ENCODE data around the gene SH3PXD2B. TPM values are rescaled to one million over a fixed set of nuclear protein-coding genes. Genes with fewer than 3 reads are reported as not detected.
A peak's percentile ranks its signal among the peaks of the same experiment; 100 is the strongest.

SH3PXD2B gene
- total RNA-seq, 1 donor from 2014 or later = 62.4 TPM

DNA sequence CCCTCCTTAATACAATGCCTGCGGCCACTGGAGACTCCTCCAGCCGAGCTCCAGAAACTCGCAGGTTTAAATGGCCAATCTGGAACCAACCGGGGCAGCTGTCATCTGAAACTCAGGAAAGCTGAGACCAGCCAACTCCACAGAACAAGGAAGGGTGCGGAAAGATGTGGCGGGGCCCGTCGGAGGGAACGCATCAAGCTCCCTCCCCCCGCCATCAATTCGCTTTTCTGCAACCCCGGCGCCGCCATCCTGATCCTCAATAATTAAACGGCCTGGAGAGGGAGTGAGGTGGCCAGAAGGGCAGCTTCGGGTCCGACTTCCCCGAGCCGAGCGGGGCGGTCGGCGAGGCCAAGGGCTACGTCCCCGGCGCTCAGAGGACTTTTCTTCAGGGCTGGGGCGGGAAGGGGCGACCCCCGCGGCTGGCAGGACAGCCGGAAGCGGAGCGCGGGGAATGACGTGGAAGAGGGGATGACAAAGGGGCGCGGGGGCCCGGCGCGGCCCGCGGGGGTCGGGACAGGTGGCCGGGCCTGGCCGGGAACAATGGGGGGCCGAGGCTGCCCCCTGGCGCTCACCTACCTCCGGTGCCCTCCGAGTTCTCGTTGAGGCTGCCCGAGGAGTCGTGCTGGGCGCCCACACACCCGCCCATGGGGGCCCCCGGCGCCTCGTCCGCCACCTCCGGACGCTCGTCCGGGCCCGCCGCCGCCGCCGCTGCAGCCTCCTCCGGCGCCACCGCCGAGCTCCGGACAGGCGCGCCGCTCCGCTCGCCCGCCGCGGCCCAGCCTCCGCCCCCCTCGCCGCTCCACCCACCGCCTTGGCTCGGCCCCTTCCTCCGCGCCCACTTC is 171.1 kb downstream of the SH3PXD2B start, which contains the start of gene UBTD2:
TSS of gene UBTD2 (minus strand) at position 745 of the 842 bp plus-strand sequence. CDS start at position 646, 99 bp downstream.
- no peak for DNase-seq (ENCODE audit: low read depth)
- H3K36me3 ChIP-seq (ENCODE audit: control insufficient read depth, insufficient read depth, low read length) = no peaks in the 10 kb centered on the region
- peak; percentile 35 for TF ChIP-seq CTCF (IDR thresholded peaks at IDR 0.05; ENCODE audit: insufficient read depth, low read length, poor library complexity, severe bottlenecking)

DNA sequence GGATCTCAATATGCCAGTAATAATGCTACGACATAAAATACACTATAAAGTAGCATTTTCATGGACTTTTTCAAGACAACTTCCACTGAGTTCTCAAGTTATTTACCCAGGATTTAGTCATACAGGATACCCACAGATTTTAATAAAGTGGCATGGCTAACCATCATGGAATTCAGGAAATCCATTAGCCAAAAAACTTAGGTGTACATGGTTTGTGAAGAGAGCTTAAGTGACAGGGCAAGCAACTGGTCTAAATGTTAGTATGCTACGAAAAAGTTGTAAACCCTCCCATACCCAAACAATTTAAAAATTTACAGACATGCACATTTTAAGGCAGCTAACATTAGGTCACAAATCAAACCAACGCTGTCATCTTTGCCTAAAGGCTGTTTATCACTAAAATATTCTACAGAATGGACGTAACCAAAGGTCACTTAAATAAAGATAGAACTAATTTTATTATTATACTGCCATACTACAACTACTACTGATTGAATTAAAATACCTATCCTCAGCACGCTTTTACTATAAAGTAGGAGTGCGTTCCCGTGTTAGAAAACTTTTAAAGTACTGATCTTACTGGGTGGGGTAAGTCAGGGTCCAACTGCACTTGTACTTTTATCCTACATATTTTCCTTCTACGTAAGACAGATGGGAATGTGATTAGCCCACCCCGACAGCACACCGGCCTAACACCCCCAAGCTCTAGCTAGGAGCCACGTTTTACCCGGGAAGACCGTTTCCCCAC is 171.9 kb downstream of the SH3PXD2B start:
- no peak for TF ChIP-seq CTCF (IDR thresholded peaks at IDR 0.05; ENCODE audit: insufficient read depth, low read length, poor library complexity, severe bottlenecking)
- DNase-seq (ENCODE audit: low read depth) = no peak
- Histone ChIP-seq H3K27me3 (ENCODE audit: control insufficient read depth, insufficient read depth, low read length) (no peaks in the 10 kb centered on the region), H3K4me3 (ENCODE audit: low read depth, low read length) (peak overlapping the region; percentile 50), H3K36me3 (ENCODE audit: control insufficient read depth, insufficient read depth, low read length) (no peaks in the 10 kb centered on the region)

More for the DNA sequence above, 171.1 kb downstream of the SH3PXD2B start, which contains the start of gene UBTD2:
- no peaks in the 10 kb centered on the region for H3K27me3 ChIP-seq (ENCODE audit: control insufficient read depth, insufficient read depth, low read length)
- H3K4me3 ChIP-seq (ENCODE audit: low read depth, low read length) = peak within 1 kb of the TSS; percentile 50

DNA sequence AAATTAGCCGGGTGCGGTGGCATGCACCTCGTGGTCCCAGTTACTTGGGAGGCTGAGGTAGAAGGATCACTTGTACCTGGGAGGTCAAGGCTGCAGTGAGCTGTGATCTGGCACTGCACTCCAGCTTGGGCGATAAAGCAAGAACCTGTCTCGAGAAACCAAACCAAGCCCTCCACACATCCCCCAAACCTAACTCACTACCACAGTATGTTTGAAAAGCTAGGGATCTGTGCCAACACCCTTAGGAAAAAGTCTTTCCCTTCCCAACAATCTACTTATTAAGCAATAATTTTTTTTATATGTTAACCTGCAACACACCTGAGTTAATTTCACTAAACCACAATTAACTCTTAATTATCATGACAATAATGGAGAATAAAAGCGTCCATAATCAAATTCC is 173.0 kb downstream of the SH3PXD2B start:
- H3K4me3 ChIP-seq (ENCODE audit: low read depth, low read length) = peak overlapping the region; percentile 50
- H3K36me3 ChIP-seq (ENCODE audit: control insufficient read depth, insufficient read depth, low read length) = no peaks in the 10 kb centered on the region
- no peak for TF ChIP-seq CTCF (IDR thresholded peaks at IDR 0.05; ENCODE audit: insufficient read depth, low read length, poor library complexity, severe bottlenecking)
- no peak for DNase-seq (ENCODE audit: low read depth)
- H3K27me3 ChIP-seq (ENCODE audit: control insufficient read depth, insufficient read depth, low read length) = no peaks in the 10 kb centered on the region

- no peak for TF ChIP-seq CTCF (IDR thresholded peaks at IDR 0.05; ENCODE audit: insufficient read depth, low read length, poor library complexity, severe bottlenecking)
- H3K36me3 ChIP-seq (ENCODE audit: control insufficient read depth, insufficient read depth, low read length) = no peaks in the 10 kb centered on the region
- no peak for DNase-seq (ENCODE audit: low read depth)
- H3K4me3 ChIP-seq (ENCODE audit: low read depth, low read length) = no peak overlapping the region
- H3K27me3 ChIP-seq (ENCODE audit: control insufficient read depth, insufficient read depth, low read length) = no peaks in the 10 kb centered on the region
These were observed 173.4 kb downstream of the SH3PXD2B start for GRCh38 chr5:172280929-172281328.

- no peak for DNase-seq (ENCODE audit: low read depth)
- Histone ChIP-seq H3K27me3 (ENCODE audit: control insufficient read depth, insufficient read depth, low read length) (no peaks in the 10 kb centered on the region), H3K4me3 (ENCODE audit: low read depth, low read length) (no peak overlapping the region), H3K36me3 (ENCODE audit: control insufficient read depth, insufficient read depth, low read length) (no peaks in the 10 kb centered on the region)
- TF ChIP-seq CTCF (IDR thresholded peaks at IDR 0.05; ENCODE audit: insufficient read depth, low read length, poor library complexity, severe bottlenecking) = no peak
These were observed 174.0 kb downstream of the SH3PXD2B start for GRCh38 chr5:172280317-172280716.

Measured in kidney epithelial cell (primary cell).